Kidney tubule cell (primary cell): ENCODE results near the gene DACH2.
"Not testable (repeated sequence)": the region's sequence is repeated elsewhere in the genome, so short reads cannot be mapped to it uniquely, and the experiment has no call there.

Experiments used
- DNase-seq: peaks from one replicate; pipeline ENCODE4 v3.0.0-alpha.2; 2018; ENCODE audit warnings: low spot score

DACH2 gene

GRCh38 chrX:86148024-86148511 is at the start of gene DACH2:
Gene DACH2 (plus strand): TSS chrX:86148451.
- DNase-seq, result peak; percentile 70

- no peak for DNase-seq
Observed at GRCh38 chrX:86102341-86102740, 45.9 kb upstream of the DACH2 start.

GRCh38 chrX:86103061-86103460 is 45.2 kb upstream of the DACH2 start:
- no peak for DNase-seq

DNA sequence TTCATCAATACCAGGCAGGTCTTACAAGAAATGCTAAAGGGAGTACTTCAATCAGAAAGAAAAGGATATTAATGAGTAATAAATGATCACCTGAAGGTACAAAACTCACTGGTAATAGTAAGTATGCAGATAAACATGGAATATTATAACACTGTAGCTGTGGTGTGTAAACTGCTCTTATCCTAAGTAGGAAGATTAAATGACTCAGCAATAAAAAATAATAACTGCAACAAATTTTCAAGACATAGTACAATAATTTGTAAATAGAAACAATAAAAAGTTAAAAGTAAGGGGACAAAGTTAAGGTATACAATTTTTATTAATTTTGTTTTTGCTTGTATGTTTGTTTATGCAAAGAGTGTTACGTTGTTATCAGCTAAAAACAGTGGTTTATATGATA is 43.7 kb upstream of the DACH2 start:
- no peak for DNase-seq

- no peak for DNase-seq
Observed at GRCh38 chrX:86121916-86122315, 26.3 kb upstream of the DACH2 start.

- peak; percentile 32 for DNase-seq
Observed at GRCh38 chrX:86133761-86134160, 14.5 kb upstream of the DACH2 start.

GRCh38 chrX:86137071-86137470 is 11.2 kb upstream of the DACH2 start:
- peak; percentile 61 for DNase-seq

DNA sequence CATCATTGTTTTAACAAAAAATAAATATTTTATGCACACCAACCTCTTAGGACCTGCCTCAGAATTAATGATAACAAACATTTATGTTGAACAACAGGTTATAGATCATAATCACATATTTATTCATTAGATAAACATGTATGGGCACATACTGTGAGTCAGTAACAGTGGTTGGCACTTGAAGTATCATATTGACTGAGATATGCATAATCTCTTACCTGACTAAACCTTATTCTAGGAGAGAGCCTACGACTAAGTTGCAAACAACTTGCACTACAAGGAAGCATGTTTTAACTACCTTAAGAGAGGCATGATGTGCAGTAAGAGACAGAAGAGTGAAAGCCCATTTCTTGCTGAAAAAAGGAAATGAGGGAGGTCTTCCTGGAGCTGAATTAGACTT is 6.5 kb upstream of the DACH2 start:
- no peak for DNase-seq

DNA sequence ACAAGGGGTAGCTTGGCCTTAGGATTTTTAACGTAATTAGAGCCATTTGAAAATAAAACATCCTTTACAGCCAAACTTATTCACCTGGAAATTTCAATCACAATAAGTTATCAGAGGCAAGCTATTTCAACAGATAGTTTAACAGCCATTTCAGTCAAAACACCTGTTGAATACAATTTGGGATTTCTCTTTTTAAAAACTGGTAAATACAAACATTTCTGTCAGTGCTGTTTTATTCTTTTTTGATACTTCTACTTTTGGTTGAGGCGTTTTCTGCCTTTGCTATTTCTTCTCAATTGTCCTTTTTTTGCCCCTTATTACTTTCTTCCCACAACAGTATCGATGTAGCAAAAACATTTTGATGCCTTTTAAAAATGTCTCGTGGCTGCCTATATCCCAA is 2.1 kb upstream of the DACH2 start:
- DNase-seq, result no peak

DNA sequence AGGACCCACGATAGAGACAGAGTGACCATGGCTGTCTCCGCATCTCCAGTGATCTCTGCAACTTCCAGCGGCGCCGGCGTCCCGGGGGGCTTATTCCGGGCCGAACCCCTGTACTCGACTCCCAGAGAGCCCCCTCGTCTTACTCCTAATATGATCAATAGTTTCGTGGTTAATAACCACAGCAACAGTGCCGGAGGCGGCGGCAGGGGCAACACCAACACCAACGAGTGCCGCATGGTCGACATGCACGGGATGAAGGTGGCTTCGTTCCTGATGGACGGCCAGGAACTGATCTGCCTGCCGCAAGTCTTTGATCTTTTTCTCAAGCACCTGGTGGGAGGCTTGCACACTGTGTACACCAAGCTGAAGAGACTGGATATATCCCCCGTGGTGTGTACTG is 343 bp downstream of the DACH2 start:
- DNase-seq, result no peak

DNA sequence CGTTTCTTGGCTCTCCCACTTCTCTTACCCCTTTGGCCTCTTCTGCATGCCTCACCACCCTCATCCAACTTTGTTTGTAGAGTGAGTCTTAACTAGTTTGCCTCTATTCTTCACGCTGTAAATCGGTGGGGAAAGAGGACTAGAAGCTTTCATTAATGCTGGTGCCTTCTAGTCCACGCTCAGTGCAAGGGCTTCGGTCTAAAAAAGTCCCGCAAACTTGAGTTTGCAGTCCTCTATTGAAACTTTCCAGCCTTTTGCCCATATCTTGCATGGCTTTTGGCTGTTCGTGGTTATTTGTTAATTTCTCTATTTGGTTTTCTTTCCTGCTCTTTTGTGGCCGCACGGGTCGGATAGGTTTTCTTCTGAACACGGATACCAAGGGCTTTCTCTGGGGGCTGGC is 868 bp downstream of the DACH2 start:
- DNase-seq, result no peak

GRCh38 chrX:86154553-86154952 is 6.3 kb downstream of the DACH2 start:
- DNase-seq, result no peak

DNA sequence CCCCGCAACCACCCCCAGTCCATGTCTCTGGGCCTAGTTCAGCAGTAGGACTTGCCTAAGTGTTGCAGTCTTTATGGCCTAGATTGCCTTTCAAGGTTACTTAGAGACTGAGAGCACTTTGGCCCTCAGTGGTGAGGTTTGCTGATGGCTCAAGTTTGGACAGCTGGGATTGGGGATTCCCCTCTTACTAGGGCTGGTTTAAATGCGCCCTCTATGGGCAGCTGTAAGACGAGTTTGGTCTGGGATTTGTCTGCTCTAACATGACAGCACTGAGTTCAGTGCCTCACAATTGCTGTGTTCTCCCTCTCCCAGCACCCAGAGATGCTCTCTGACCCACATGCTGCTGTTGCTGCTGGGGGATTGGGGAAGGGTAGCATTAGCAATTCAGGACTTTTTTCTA is 23.1 kb downstream of the DACH2 start:
- DNase-seq, result peak; percentile 42

GRCh38 chrX:86178906-86179305 is 30.7 kb downstream of the DACH2 start:
- no peak for DNase-seq

GRCh38 chrX:86181325-86181724 is 33.1 kb downstream of the DACH2 start:
- not testable (repeated sequence) for DNase-seq

DNA sequence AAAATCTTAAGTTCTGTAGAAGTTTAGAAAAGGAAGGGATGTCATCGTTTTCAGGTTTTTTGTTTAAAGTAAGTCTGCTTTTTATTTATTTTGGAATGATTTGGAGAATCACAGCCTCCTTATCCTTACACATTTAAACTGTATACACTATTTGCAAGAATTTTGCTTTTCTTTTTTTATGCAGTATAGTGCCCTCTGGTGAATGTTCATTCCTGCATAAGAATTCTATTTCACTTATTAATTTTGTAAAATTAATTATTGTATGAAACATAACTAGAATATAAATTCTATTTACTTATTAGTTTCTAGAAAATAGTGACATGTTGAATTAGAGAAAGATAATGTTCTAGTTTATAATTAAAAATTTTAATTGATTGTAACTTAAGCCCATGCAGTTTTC is 44.6 kb downstream of the DACH2 start:
- DNase-seq, result no peak

DNA sequence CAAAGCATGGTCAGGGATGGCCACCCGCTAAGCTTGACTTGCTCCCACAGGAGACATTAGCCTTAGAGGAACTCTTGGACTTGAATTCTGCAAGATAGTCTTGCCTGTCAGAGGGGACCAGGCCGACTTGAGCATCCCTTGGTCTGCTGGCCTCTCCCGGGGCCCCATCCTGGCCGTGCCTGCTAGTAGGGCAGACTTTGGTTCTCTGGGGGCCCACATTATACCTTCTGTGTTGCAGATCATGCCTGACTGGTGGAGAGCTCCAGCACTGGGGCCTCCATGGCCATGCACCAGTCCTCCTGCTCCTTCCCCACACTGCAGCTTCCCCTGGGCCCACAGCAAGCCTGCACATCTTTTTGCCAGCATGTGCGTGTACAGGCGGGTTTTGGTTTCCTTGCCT is 46.5 kb downstream of the DACH2 start:
- no peak for DNase-seq

DNA sequence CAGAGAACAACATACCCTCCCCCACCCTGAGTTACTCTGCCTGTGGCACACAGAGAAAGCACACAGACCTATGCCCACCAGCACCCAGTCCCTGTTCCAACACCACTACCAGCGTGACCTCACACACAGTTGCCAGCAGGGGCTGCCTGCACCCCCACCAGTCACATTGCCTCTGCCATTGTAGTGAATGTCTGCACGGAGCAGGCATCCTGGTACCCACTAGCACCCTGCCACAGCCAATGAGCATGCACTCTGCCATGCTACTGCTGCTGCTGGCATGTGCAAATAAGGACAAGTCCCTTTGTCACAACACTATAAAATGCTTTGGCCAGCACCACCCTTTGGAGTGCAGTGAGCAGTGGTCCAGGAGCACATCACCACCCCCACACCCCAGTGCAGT is 47.1 kb downstream of the DACH2 start:
- no peak for DNase-seq

GRCh38 chrX:86197815-86198214 is 49.6 kb downstream of the DACH2 start:
- DNase-seq, result no peak

DNA sequence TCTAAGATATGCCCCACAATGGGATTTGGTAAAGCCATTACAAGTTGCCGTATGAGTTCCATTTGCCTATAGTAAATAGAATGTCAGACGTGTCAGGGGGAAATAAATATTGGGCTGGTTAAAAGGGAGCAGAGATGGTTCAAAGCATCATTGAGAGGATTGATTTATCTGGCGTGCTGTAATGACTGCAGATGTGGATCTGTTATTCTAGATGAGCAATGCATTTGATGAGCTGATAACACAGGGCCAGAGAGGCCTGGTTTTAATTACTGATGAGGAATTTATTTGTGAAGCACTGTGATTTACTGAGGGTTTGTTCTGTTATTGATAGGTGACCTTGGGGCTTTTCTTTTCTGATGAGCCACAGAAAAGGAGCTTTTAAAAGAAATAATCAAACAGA is 62.5 kb downstream of the DACH2 start:
- DNase-seq, result no peak

- DNase-seq, result no peak
Observed at GRCh38 chrX:86215260-86215659, 67.0 kb downstream of the DACH2 start.

- no peak for DNase-seq
Observed at GRCh38 chrX:86237482-86237881, 89.2 kb downstream of the DACH2 start.

GRCh38 chrX:86241547-86241946 is 93.3 kb downstream of the DACH2 start:
- no peak for DNase-seq

GRCh38 chrX:86263526-86263925 is 115.3 kb downstream of the DACH2 start:
- DNase-seq, result no peak

DNA sequence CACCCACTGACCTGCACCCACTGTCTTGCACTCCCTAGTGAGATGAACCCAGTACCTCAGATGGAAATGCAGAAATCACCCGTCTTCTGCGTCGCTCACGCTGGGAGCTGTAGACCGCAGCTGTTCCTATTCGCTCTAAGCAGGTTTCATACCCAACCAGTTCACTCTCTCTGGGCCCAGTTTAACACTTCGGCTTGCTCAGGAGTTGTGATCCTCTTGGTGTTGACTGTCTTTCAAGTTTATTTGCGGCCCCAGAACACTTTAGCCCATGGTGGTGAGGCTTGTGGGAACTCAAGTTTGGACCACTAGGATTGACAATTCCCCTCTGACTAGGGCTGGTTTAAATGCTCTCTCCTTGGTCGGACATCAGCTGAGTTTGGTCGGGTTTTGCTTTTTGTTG is 147.0 kb downstream of the DACH2 start:
- no peak for DNase-seq
